IPS DF 6.9 (cell line): Measurements from ENCODE around the gene UBXN4.
"Not testable (repeated sequence)": the region's sequence is repeated elsewhere in the genome, so short reads cannot be mapped to it uniquely, and the experiment has no call there.

Source experiments
- DNase-seq: peaks from one replicate; pipeline ENCODE4 v3.0.0-alpha.2; 2013; ENCODE audit warnings: low read depth, low spot score
- H3K27ac ChIP-seq: one replicate; pipeline ENCODE4 v1.5.1; 2013; ENCODE audit warnings: low read length, control low read depth
- H3K27me3 ChIP-seq: 2 replicates; pipeline ENCODE4 v1.6.1; 2013; ENCODE audit warnings: mild to moderate bottlenecking, low read length; ENCODE audit not compliant: control insufficient read depth, insufficient read depth
- H3K36me3 ChIP-seq: 2 replicates; pipeline ENCODE4 v1.6.1; 2013; ENCODE audit warnings: low read length; ENCODE audit not compliant: control insufficient read depth, insufficient read depth
- H3K4me1 ChIP-seq: 2 replicates; pipeline ENCODE4 v1.6.1; 2013; ENCODE audit warnings: low read length; ENCODE audit not compliant: control insufficient read depth, insufficient read depth
- H3K4me3 ChIP-seq: 2 replicates; pipeline ENCODE4 v1.5.1; 2013; ENCODE audit warnings: mild to moderate bottlenecking, low read length
- H3K9me3 ChIP-seq: 2 replicates; pipeline ENCODE4 v1.6.1; 2013; ENCODE audit warnings: low read length, inconsistent platforms; ENCODE audit not compliant: control insufficient read depth, insufficient read depth
- WGBS: extraction: QIAGEN DNeasy Blood & Tissue Kit; methylation state at CpG from one replicate; pipeline ENCODE4 v1.1.7; 2013; ENCODE audit warnings: mixed read lengths, missing lambda C conversion rate; ENCODE audit not compliant: insufficient read length, insufficient coverage; 5-methylcytosine and 5-hydroxymethylcytosine counted together

The UBXN4 gene

DNA sequence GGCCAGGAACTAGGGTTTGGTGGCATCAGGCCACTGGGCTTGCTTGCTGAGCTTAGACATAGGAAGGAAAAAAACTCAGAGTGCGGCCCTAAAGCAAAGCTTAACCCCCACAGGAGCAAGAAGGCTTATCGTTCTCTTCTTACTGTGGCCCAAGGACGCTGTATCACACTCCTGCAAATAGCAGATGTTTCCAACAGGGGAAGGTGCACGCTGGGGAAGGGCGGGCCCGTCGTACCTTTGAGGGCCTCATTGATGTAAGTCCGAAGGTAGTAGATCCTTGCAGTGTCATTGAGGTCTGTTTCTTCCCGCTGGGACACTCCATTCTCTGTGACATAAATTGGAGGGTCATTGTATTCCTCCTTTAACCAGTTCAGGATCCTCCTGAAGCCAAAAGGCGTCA, 48.8 kb downstream of the UBXN4 start:
- Histone ChIP-seq H3K9me3 (no peaks in the 10 kb centered on the region), H3K4me1 (no peaks in the 10 kb centered on the region), H3K27me3 (no peaks in the 10 kb centered on the region), H3K36me3 (no peaks in the 10 kb centered on the region), H3K4me3 (no peak overlapping the region), H3K27ac (no peak overlapping the region)
- no peak for DNase-seq
- WGBS, result no CpG with 5 or more reads among the region's 10 CpGs

DNA sequence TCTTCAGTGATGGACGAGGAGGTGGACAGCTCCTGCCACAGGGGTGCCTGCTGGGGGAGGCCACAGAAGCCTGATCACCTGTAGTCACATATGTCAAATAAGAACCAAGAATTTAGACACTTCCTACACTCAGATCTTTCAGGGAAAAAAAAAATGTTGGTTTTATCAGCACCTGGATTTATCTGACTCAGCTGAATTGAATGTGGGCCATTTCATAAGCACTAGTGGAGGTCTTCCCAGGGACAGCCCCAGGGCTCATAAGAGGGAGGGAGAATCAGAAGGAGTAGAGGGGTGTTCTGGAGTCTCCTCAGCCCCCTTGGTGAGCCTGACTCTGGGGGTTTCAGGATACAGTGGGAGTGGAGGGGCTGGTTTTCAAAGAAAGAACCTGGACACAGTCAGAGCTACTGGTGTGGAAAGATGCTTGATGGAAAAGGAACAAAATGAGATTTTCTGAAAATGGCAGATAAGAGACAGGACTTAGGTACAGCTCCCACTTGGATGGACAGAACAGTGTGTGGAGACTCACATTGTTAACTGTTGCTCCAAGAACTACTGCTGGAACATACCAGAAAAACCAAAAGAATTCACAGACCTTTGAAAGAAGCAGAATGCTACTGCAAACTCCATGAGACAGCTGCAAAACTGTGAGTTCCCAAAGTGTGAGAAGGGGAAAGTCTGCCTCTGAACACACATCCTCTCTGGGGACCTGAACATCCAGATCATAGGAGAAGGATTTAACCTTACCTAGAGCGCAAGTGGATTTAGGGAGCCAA, 49.9 kb downstream of the UBXN4 start:
- no peaks in the 10 kb centered on the region for H3K27me3 ChIP-seq
- no peaks in the 10 kb centered on the region for H3K36me3 ChIP-seq
- no peak overlapping the region for H3K4me3 ChIP-seq
- no peaks in the 10 kb centered on the region for H3K4me1 ChIP-seq
- no peak for DNase-seq
- no peak overlapping the region for H3K27ac ChIP-seq
- no peaks in the 10 kb centered on the region for H3K9me3 ChIP-seq
- WGBS, result no CpG with 5 or more reads among the region's 2 CpGs

DNA sequence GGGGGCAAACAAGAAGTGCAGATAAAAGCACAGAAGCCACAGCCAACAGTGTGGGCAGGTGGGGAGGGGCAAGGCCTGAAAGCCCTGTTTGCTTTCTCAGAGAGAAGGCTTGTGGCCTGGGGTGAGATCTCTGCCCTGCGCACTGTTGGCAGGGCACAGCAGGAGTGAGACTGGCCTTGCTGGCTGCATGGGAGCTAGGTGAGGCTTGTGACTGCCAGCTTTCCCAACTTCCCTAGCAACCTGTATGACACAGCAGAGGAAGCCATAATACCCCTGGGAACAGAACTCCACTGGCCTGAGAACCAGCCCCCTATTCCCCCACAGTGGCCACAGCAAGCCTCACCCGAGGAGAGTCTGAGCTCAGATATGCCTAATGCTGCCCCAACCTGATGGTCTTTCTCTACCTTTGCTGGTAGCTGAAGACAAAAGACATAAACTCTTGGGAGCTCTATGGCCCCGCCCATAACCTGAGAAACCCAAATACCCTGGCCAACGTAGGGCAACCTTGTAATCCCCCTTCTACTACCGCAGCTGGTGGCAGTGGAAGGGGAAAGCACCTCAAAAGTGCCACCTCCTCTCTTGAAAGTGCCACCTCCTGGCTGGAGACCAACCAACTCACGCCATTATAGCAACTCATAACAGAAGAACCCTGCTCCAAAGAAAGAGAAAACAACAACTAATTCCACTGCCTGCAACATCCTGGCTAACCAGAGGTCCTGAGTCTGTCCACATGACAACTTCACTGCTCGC, 50.9 kb downstream of the UBXN4 start:
- DNase-seq, result no peak
- Histone ChIP-seq H3K4me3 (no peak overlapping the region), H3K36me3 (no peaks in the 10 kb centered on the region), H3K27me3 (no peaks in the 10 kb centered on the region), H3K27ac (no peak overlapping the region), H3K4me1 (no peaks in the 10 kb centered on the region), H3K9me3 (no peaks in the 10 kb centered on the region)
- WGBS, result no CpG with 5 or more reads among the region's 7 CpGs

DNA sequence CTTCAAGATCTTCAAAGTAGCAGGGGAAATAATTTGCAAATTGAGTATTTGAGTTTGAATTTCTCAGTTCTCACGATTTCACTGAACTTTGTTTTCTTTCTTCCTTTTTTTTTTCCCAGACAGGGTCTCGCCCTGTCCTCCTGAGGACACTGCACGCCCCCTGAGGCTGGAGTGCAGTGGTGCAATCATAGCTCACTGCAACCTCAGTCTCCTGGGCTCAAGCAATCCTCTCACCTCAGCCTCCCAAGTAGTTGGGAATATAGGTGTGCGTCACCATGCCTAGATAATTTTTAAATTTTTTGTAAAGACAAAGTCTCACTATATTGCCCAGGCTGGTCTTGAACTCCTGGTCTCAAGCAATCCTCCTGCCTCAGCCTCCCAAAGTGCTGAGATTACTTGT, 54.0 kb downstream of the UBXN4 start:
- H3K4me1 ChIP-seq, H3K36me3 ChIP-seq, H3K27ac ChIP-seq, H3K27me3 ChIP-seq, H3K4me3 ChIP-seq, DNase-seq, H3K9me3 ChIP-seq: not testable (repeated sequence)
- WGBS, result no CpG with 5 or more reads among the region's 4 CpGs

DNA sequence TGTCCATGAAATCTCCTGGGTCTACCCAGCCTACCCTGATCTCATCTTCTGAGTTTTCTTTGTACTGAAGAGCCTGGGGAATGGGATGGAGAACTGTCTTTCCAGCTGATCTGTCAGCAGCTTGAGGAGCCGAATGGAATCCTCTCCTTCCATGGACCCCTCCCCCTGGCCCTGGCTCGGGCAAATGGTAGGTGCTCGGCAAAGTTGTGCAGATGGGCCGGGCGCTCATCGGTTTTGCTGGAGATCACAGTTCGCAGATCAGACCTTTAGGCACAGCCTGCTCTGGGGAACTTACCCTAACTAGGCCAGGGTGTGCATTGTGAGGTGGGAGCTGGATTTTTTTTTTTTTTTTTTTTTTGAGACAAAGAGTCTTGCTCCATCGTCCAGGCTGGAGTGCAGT, 55.0 kb downstream of the UBXN4 start:
- no CpG with 5 or more reads among the region's 8 CpGs for WGBS
- H3K27ac ChIP-seq, result no peak overlapping the region

DNA sequence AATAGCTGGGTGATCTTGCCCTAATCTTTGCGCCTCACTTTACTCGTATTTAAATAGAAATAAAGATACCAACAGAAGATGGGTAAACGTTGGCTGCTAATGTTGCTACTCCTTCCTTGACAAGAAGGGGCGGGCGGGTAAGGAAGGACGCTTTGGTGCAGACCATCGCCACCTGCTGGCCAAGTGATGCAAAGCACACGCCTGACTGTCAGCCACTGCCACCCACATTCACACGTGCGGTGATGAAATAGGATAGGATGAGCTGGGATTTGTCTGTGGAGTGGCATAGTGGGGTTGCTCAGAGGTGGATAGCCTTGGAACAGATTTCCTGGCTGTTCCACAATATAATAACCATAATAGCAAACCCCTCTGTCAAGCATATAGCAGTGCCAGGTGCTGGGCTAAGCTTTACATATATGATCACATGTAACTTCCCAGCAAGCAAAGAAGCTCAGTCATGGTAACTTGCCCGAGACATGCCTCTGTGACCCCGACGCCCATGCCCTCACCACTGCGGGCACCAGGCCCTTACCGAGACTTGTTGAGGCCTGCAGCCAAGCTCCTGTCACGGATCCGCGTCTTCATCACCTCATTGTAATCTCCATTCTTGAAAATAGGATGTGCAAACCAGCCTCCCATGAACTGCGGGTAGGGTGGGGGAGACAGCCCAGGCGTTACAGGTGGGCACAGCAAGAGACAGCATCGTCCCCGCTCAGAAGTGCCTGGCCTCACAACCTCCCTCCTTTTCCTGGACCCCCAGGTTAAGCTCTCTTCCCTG, 56.0 kb downstream of the UBXN4 start:
- peak; percentile 52 for DNase-seq
- Histone ChIP-seq H3K36me3 (no peaks in the 10 kb centered on the region), H3K4me3 (no peak overlapping the region), H3K27me3 (no peaks in the 10 kb centered on the region), H3K4me1 (no peaks in the 10 kb centered on the region), H3K9me3 (no peaks in the 10 kb centered on the region; the same call in 1 of the 2 replicates), H3K27ac (no peak overlapping the region)
- WGBS, result no CpG with 5 or more reads among the region's 22 CpGs

More for the DNA sequence above, 55.0 kb downstream of the UBXN4 start:
- Histone ChIP-seq H3K4me1 (no peaks in the 10 kb centered on the region), H3K9me3 (no peaks in the 10 kb centered on the region; the same call in 1 of the 2 replicates), H3K36me3 (no peaks in the 10 kb centered on the region), H3K4me3 (no peak overlapping the region), H3K27me3 (no peaks in the 10 kb centered on the region)
- DNase-seq, result no peak

DNA sequence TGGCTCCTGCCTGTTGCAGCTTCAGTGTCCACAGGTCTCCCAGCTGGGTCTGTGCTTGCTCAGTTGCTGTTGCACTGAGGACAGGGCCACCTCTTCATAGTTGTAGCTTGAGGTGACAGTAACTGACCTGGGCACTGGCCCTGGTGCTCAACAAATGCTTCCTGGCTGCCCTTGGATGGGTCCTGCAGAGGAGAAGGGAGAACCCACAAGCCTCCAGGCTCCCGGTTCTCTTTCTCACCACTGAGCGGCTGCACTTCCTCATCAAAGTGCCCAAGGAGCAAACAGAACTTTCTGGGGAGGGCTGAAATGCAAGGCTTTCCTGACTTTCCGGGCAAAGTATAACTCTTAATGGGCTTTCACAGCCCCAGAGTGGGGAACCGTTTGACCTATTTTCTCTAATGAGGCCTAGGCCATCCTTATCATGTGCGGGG, 56.6 kb downstream of the UBXN4 start:
- H3K27ac ChIP-seq, result no peak overlapping the region
- WGBS, result no CpG with 5 or more reads among the region's 5 CpGs

DNA sequence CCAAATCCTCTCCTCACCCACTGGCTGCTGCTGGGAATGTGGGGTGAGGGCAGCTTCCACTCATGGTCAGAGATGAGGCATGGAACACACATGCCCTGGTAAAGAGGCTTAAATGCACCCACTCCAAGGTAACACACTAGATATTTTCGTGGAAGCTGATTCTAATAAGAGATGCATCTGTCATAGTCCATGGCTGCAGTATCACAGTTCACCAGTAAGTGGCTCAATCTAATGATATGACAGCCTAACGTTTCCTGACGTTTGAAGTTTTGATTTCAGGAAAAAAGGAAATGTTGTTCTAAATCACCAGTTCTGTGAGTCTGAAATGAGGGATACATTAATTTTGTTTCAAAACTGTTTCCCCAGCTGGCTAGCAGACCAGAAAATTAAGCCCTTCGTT, 57.1 kb downstream of the UBXN4 start:
- H3K27ac ChIP-seq, result no peak overlapping the region
- WGBS, result no CpG with 5 or more reads among the region's 4 CpGs
- H3K4me1 ChIP-seq, result no peaks in the 10 kb centered on the region

More for the DNA sequence above, 56.6 kb downstream of the UBXN4 start:
- no peak for DNase-seq
- H3K4me3 ChIP-seq, result no peak overlapping the region
- no peaks in the 10 kb centered on the region for H3K4me1 ChIP-seq
- no peaks in the 10 kb centered on the region for H3K27me3 ChIP-seq
- no peaks in the 10 kb centered on the region for H3K36me3 ChIP-seq
- no peaks in the 10 kb centered on the region; the same call in 1 of the 2 replicates for H3K9me3 ChIP-seq

DNA sequence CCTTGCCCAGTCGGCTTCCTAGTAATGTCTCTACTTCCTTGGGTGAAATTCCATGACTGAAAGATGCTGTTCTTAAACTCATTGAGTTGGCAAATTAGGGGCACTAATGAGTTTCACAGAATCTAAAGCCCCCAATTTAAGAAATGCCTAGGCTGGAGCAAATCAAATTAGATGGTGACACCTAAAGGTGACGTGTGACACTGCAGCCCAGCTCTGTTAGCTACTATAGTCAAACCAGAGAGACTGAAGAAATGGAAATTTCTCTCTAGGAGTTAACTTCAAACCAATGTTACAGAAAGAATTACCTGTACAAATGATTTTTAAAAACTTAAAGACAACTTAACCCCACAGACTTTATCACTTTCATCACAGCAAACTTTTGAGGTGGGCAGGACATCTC, 58.1 kb downstream of the UBXN4 start:
- no peak for DNase-seq
- H3K27me3 ChIP-seq, result no peaks in the 10 kb centered on the region
- no peaks in the 10 kb centered on the region; the same call in 1 of the 2 replicates for H3K9me3 ChIP-seq
- WGBS, result no CpG with 5 or more reads among the region's 2 CpGs
- no peak overlapping the region for H3K27ac ChIP-seq
- no peaks in the 10 kb centered on the region for H3K36me3 ChIP-seq
- no peak overlapping the region for H3K4me3 ChIP-seq
- no peaks in the 10 kb centered on the region; the same call in 1 of the 2 replicates for H3K4me1 ChIP-seq

More for the DNA sequence above, 57.1 kb downstream of the UBXN4 start:
- Histone ChIP-seq H3K9me3 (no peaks in the 10 kb centered on the region; the same call in 1 of the 2 replicates), H3K27me3 (no peaks in the 10 kb centered on the region), H3K4me3 (no peak overlapping the region), H3K36me3 (no peaks in the 10 kb centered on the region)
- DNase-seq, result no peak
